Gastroesophageal sphincter (tissue), 4 donors: Measurements from ENCODE around the gene CTXN3. TPM values are rescaled to one million over a fixed set of nuclear protein-coding genes. Genes with fewer than 3 reads are reported as not detected.

Experiments used
- ATAC-seq: fragments of 150-250 bp; one replicate; pipeline ENCODE4 v1.9.1; 2016; ENCODE audit warnings: mild to moderate bottlenecking, moderate library complexity
- H3K27ac ChIP-seq, 4 donors: fragments of 200-600 bp; sonication (generic) in 3 of 4; 1 replicate in 3 of 4; 2 replicates in 1 of 4; pipeline ENCODE4 v1.5.1; 2016 to 2019
- H3K27me3 ChIP-seq: fragments of 200-600 bp; sonication (generic); one replicate; pipeline ENCODE4 v1.5.1; 2019
- H3K36me3 ChIP-seq, 2 donors: fragments of 200-600 bp; sonication (generic); one replicate each; pipeline ENCODE4 v1.5.1; 2019; ENCODE audit warnings: control low read depth in 1 of 2
- H3K4me1 ChIP-seq, 3 donors: fragments of 200-600 bp; sonication (generic); 1 replicate in 2 of 3; 2 replicates in 1 of 3; pipeline ENCODE4 v1.5.1; 2016 to 2019; ENCODE audit warnings: control low read depth in 2 of 3
- H3K4me3 ChIP-seq, 2 donors: fragments of 200-600 bp; sonication (generic); one replicate each; pipeline ENCODE4 v1.5.1; 2019; ENCODE audit warnings: mild to moderate bottlenecking in 1 of 2, moderate library complexity in 1 of 2
- H3K9me3 ChIP-seq, 3 donors: fragments of 200-600 bp; sonication (generic); one replicate each; pipeline ENCODE4 v1.5.1; 2017 to 2019; ENCODE audit warnings: control low read depth in 2 of 3
- CTCF ChIP-seq, 4 experiments: fragments of 200-600 bp in 2 of 4; fragments of 450-650 bp in 2 of 4; sonication (generic) in 1 of 4; IDR thresholded peaks; one replicate each; pipeline ENCODE4 v1.5.1; 2017 to 2019; ENCODE audit warnings: antibody characterized with exemption in 4 of 4, mild to moderate bottlenecking in 2 of 4, moderate library complexity in 2 of 4
- EP300 ChIP-seq: sonication (generic); formaldehyde crosslinking; IDR thresholded peaks from one replicate; pipeline ENCODE4 v1.6.1; 2017; ENCODE audit warnings: antibody characterized with exemption, mild to moderate bottlenecking
- POLR2A ChIP-seq, 2 donors: fragments of 450-650 bp; IDR thresholded peaks; one replicate each; pipeline ENCODE4 v1.6.1; 2017; ENCODE audit warnings: antibody characterized with exemption in 2 of 2, mild to moderate bottlenecking in 2 of 2, moderate library complexity in 1 of 2
- POLR2AphosphoS5 ChIP-seq: sonication (generic); formaldehyde crosslinking; IDR thresholded peaks from one replicate; pipeline ENCODE4 v1.6.1; 2017; ENCODE audit warnings: antibody characterized with exemption
- whole genome bisulfite sequencing, 2 donors: methylation state at CpG; one replicate each; pipeline ENCODE4 v1.1.5; 2018; ENCODE audit warnings: low coverage in 1 of 2; 5-methylcytosine and 5-hydroxymethylcytosine counted together
- total RNA-seq, 4 donors: library from RNA; depleted of rRNA; stranded (reverse); fragments of >200 nt; gene quantifications; one replicate each; pipeline ENCODE4 v1.1.0, GENCODE V29; 2016

Gene CTXN3
- total RNA-seq, 4 donors from 2014 or later: 0.58 TPM; not detected in 3

- no peak for TF ChIP-seq CTCF (IDR thresholded peaks at IDR 0.05)
- TF ChIP-seq EP300: no peak
- no peak for TF ChIP-seq POLR2AphosphoS5
- no peak for TF ChIP-seq POLR2A (IDR thresholded peaks at IDR 0.05)
- WGBS, 2 donors: 34 to 53% methylated on average over 6 to 7 of the region's 8 CpGs
- H3K4me3 ChIP-seq: no peak overlapping the region
- peak overlapping the region; percentile 66 to 81 (median 74) for H3K27ac ChIP-seq
- no peaks in the 10 kb centered on the region for H3K9me3 ChIP-seq
- H3K4me1 ChIP-seq: peaks cover 0 to 78% (median 25%) of the 10 kb centered on the region in 3 donors
- H3K27me3 ChIP-seq: no peaks in the 10 kb centered on the region
- peak; percentile 54 for ATAC-seq
- no peaks in the 10 kb centered on the region for H3K36me3 ChIP-seq
These were observed 1.4 kb upstream of the CTXN3 start for GRCh38 chr5:127647361-127647958.

- peak overlapping the region in 3 of 4 donors; percentile 60 to 81 (median 68) for H3K27ac ChIP-seq
These were observed 1.1 kb downstream of the CTXN3 start for GRCh38 chr5:127650022-127650421.

GRCh38 chr5:127650649-127651048 is 1.8 kb downstream of the CTXN3 start:
- Histone ChIP-seq H3K4me3 (no peak overlapping the region), H3K36me3 (no peaks in the 10 kb centered on the region), H3K4me1 (peaks cover 0 to 57% (median 25%) of the 10 kb centered on the region in 3 donors), H3K9me3 (no peaks in the 10 kb centered on the region), H3K27me3 (no peaks in the 10 kb centered on the region), H3K27ac (peak overlapping the region in 3 of 4 donors; percentile 60 to 81 (median 68))
- no peak for TF ChIP-seq EP300
- no peak for TF ChIP-seq POLR2AphosphoS5
- TF ChIP-seq POLR2A (IDR thresholded peaks at IDR 0.05): no peak
- TF ChIP-seq CTCF (IDR thresholded peaks at IDR 0.05): no peak
- ATAC-seq: no peak
- 23 to 50% methylated on average over 1 of the region's 1 CpG for WGBS, 2 donors

More at GRCh38 chr5:127650022-127650421, 1.1 kb downstream of the CTXN3 start:
- 4 to 27% methylated on average over 1 to 2 of the region's 2 CpGs for WGBS, 2 donors
- H3K4me3 ChIP-seq: no peak overlapping the region
- H3K9me3 ChIP-seq: no peaks in the 10 kb centered on the region
- H3K4me1 ChIP-seq: peaks cover 0 to 63% (median 25%) of the 10 kb centered on the region in 3 donors
- no peaks in the 10 kb centered on the region for H3K36me3 ChIP-seq
- no peak for TF ChIP-seq POLR2AphosphoS5
- no peak for TF ChIP-seq EP300
- no peak for TF ChIP-seq CTCF (IDR thresholded peaks at IDR 0.05)
- TF ChIP-seq POLR2A (IDR thresholded peaks at IDR 0.05): no peak
- ATAC-seq: no peak
- H3K27me3 ChIP-seq: no peaks in the 10 kb centered on the region

- no peak overlapping the region for H3K4me3 ChIP-seq
- ATAC-seq: no peak
- no peaks in the 10 kb centered on the region for H3K27me3 ChIP-seq
- no peak for TF ChIP-seq CTCF (IDR thresholded peaks at IDR 0.05)
- TF ChIP-seq POLR2AphosphoS5: no peak
- no peak for TF ChIP-seq POLR2A (IDR thresholded peaks at IDR 0.05)
- no peak for TF ChIP-seq EP300
- H3K27ac ChIP-seq: no peak overlapping the region
- no peaks in the 10 kb centered on the region for H3K9me3 ChIP-seq
- 82 to 89% methylated on average over 6 to 7 of the region's 7 CpGs for WGBS, 2 donors
- peaks cover 0 to 33% (median 12%) of the 10 kb centered on the region in 3 donors for H3K4me1 ChIP-seq
- H3K36me3 ChIP-seq: no peaks in the 10 kb centered on the region
These were observed 4.2 kb downstream of the CTXN3 start for GRCh38 chr5:127652952-127653611.

- no peaks in the 10 kb centered on the region for H3K36me3 ChIP-seq
- H3K27me3 ChIP-seq: no peaks in the 10 kb centered on the region
- H3K4me1 ChIP-seq: peaks cover 0 to 20% (median 0%) of the 10 kb centered on the region in 3 donors
- no peak for ATAC-seq
- TF ChIP-seq EP300 (no peak), POLR2AphosphoS5 (no peak), CTCF (IDR thresholded peaks at IDR 0.05) (no peak), POLR2A (IDR thresholded peaks at IDR 0.05) (no peak)
- H3K4me3 ChIP-seq: no peak overlapping the region
- 81 to 95% methylated on average over 4 to 6 of the region's 6 CpGs for WGBS, 2 donors
- no peak overlapping the region for H3K27ac ChIP-seq
- no peaks in the 10 kb centered on the region for H3K9me3 ChIP-seq
These were observed 7.9 kb downstream of the CTXN3 start for GRCh38 chr5:127656825-127657224.
